ENCODE results near the gene TWF2.
A peak's percentile ranks its signal among the peaks of the same experiment; 100 is the strongest.

Gene TWF2

GRCh38 chr3:52225452-52226228 is 13.3 kb downstream of the TWF2 start, which contains the start of gene TLR9:
Gene TLR9 (minus strand): TSS chr3:52225645. CDS start chr3:52225529, 116 bp downstream.
- peaks cover 4% of the 10 kb centered on the region for H3K36me3 Mint-ChIP-seq (ENCODE audit: low read depth)
- H3K27me3 Mint-ChIP-seq (ENCODE audit: low read depth, poor library complexity) = peaks cover 3% of the 10 kb centered on the region
- no peak for TF ChIP-seq CTCF (IDR thresholded peaks at IDR 0.05)
- H3K4me1 Mint-ChIP-seq = peaks cover 19% of the 10 kb centered on the region
- H3K27ac Mint-ChIP-seq = no peak within 1 kb of the TSS
- H3K4me3 Mint-ChIP-seq = no peak within 1 kb of the TSS
- no peaks in the 10 kb centered on the region for H3K9me3 Mint-ChIP-seq
- DNase-seq = no peak

- peaks cover 32% of the 10 kb centered on the region for H3K4me1 Mint-ChIP-seq
- no peaks in the 10 kb centered on the region for H3K36me3 Mint-ChIP-seq (ENCODE audit: low read depth)
- H3K9me3 Mint-ChIP-seq = no peaks in the 10 kb centered on the region
- H3K4me3 Mint-ChIP-seq = no peak overlapping the region
- TF ChIP-seq CTCF (IDR thresholded peaks at IDR 0.05) = no peak
- DNase-seq = no peak
- H3K27ac Mint-ChIP-seq = peak overlapping the region; percentile 64
- H3K27me3 Mint-ChIP-seq (ENCODE audit: low read depth, poor library complexity) = peaks cover 3% of the 10 kb centered on the region
Measured at GRCh38 chr3:52223449-52224408, 15.2 kb downstream of the TWF2 start.

GRCh38 chr3:52222319-52223221 is 16.4 kb downstream of the TWF2 start:
- no peak overlapping the region for H3K4me3 Mint-ChIP-seq
- no peak for DNase-seq
- H3K27me3 Mint-ChIP-seq (ENCODE audit: low read depth, poor library complexity) = peaks cover 3% of the 10 kb centered on the region
- H3K4me1 Mint-ChIP-seq = peaks cover 39% of the 10 kb centered on the region
- H3K27ac Mint-ChIP-seq = no peak overlapping the region
- no peaks in the 10 kb centered on the region for H3K36me3 Mint-ChIP-seq (ENCODE audit: low read depth)
- no peaks in the 10 kb centered on the region for H3K9me3 Mint-ChIP-seq
- no peak for TF ChIP-seq CTCF (IDR thresholded peaks at IDR 0.05)

GRCh38 chr3:52221563-52222318 is 17.2 kb downstream of the TWF2 start:
- H3K4me1 Mint-ChIP-seq = peaks cover 45% of the 10 kb centered on the region
- H3K9me3 Mint-ChIP-seq = no peaks in the 10 kb centered on the region
- H3K36me3 Mint-ChIP-seq (ENCODE audit: low read depth) = peaks cover 2% of the 10 kb centered on the region
- H3K27ac Mint-ChIP-seq = no peak overlapping the region
- no peak overlapping the region for H3K4me3 Mint-ChIP-seq
- no peak for DNase-seq
- TF ChIP-seq CTCF (IDR thresholded peaks at IDR 0.05) = no peak
- H3K27me3 Mint-ChIP-seq (ENCODE audit: low read depth, poor library complexity) = peaks cover 3% of the 10 kb centered on the region

- H3K4me1 Mint-ChIP-seq = peaks cover 41% of the 10 kb centered on the region
- no peak for TF ChIP-seq CTCF (IDR thresholded peaks at IDR 0.05)
- H3K27ac Mint-ChIP-seq = no peak overlapping the region
- peaks cover 3% of the 10 kb centered on the region for H3K27me3 Mint-ChIP-seq (ENCODE audit: low read depth, poor library complexity)
- no peaks in the 10 kb centered on the region for H3K9me3 Mint-ChIP-seq
- H3K4me3 Mint-ChIP-seq = no peak overlapping the region
- H3K36me3 Mint-ChIP-seq (ENCODE audit: low read depth) = peaks cover 6% of the 10 kb centered on the region
- DNase-seq = no peak
Measured at GRCh38 chr3:52221141-52221562, 17.8 kb downstream of the TWF2 start.

All from nephron progenitor cell (in vitro differentiated cells).